CD4-positive, alpha-beta T cell treated with Interleukin-17A for 1 hour (primary cell): Measurements from ENCODE around the gene BROX.

Experiments
- DNase-seq: peaks from one replicate; pipeline ENCODE4 v3.0.0-alpha.2; 2020

Gene BROX

GRCh38 chr1:222781251-222781650 is 68.9 kb downstream of the BROX start:
- no peak for DNase-seq

- no peak for DNase-seq
These were observed 70.7 kb downstream of the BROX start for GRCh38 chr1:222783051-222783450.

GRCh38 chr1:222784371-222784770 is 72.0 kb downstream of the BROX start:
- no peak for DNase-seq
